ENCODE measurements around the gene UBE4B.
A peak's percentile ranks its signal among the peaks of the same experiment; 100 is the strongest.

The UBE4B gene

DNA sequence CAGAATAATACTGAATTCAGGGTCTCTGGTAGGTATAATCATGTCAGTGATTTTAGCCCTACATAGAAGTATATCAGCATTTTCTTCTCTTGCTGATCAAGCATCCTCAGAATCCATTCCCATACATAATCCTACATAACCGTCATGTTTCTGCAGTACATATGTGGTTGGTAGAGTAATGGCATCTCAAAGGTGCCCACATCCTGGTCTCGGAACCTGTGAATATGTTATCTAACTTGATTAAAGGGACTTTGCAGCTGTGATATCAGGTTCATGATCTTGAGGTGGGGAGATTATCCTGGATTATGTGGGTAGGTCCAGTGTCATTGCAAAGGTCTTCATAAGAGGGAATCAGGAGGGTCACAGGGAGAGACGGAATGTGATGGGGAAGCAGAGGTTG, 108.2 kb downstream of the UBE4B start:
- in situ Hi-C loops (cut with HindIII; ENCODE audit: low sequenced_read_pairs) = no loop called here
- DNase-seq (ENCODE audit: low read depth, low spot score) = no peak
- no peak overlapping the region for H3K4me3 ChIP-seq (ENCODE audit: low read depth, low read length)
- TF ChIP-seq, protein P1, sequence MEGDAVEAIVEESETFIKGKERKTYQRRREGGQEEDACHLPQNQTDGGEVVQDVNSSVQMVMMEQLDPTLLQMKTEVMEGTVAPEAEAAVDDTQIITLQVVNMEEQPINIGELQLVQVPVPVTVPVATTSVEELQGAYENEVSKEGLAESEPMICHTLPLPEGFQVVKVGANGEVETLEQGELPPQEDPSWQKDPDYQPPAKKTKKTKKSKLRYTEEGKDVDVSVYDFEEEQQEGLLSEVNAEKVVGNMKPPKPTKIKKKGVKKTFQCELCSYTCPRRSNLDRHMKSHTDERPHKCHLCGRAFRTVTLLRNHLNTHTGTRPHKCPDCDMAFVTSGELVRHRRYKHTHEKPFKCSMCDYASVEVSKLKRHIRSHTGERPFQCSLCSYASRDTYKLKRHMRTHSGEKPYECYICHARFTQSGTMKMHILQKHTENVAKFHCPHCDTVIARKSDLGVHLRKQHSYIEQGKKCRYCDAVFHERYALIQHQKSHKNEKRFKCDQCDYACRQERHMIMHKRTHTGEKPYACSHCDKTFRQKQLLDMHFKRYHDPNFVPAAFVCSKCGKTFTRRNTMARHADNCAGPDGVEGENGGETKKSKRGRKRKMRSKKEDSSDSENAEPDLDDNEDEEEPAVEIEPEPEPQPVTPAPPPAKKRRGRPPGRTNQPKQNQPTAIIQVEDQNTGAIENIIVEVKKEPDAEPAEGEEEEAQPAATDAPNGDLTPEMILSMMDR (IDR thresholded peaks at IDR 0.05; ENCODE audit: low read depth, low read length) = no peak

DNA sequence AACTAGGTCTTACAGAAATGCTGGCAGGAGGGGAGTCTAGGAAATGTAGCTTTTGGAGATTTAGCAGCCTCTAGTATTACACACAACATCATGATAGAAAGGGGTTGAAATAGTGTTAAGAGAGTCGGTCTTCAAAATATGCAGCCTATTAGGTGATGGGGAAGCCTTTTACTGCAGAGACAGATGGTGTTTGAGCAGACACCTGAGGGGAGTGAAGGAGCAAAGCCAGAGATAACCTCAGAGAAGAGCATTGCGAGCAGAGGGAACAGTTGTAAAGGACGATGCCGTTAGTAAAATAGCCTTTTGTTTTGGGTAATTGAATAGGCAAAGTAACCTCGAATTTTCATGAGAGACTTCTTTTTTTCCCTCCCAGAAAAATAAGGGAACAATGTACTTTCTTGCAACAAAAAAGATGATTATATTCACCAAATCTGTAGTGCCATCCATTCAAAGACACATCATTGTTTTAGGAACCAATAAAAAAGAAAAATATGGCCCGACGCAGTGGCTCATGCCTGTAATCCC, 111.3 kb downstream of the UBE4B start:
- TF ChIP-seq, protein P1 (IDR thresholded peaks at IDR 0.05; ENCODE audit: low read depth, low read length) = no peak
- H3K4me3 ChIP-seq (ENCODE audit: low read depth, low read length) = no peak overlapping the region
- no peak for DNase-seq (ENCODE audit: low read depth, low spot score)
- in situ Hi-C loops (cut with HindIII; ENCODE audit: low sequenced_read_pairs) = no loop called here

- no peak for DNase-seq (ENCODE audit: low read depth, low spot score)
- in situ Hi-C loops (cut with HindIII; ENCODE audit: low sequenced_read_pairs) = no loop called here
- TF ChIP-seq, protein P1 (IDR thresholded peaks at IDR 0.05; ENCODE audit: low read depth, low read length) = no peak
- no peak overlapping the region for H3K4me3 ChIP-seq (ENCODE audit: low read depth, low read length)
Observed at GRCh38 chr1:10146391-10146790, 113.6 kb downstream of the UBE4B start.

GRCh38 chr1:10149231-10149630, 116.5 kb downstream of the UBE4B start:
- in situ Hi-C loops (cut with HindIII; ENCODE audit: low sequenced_read_pairs) = no loop called here
- no peak overlapping the region for H3K4me3 ChIP-seq (ENCODE audit: low read depth, low read length)
- TF ChIP-seq, protein P1 (IDR thresholded peaks at IDR 0.05; ENCODE audit: low read depth, low read length) = no peak
- no peak for DNase-seq (ENCODE audit: low read depth, low spot score)

DNA sequence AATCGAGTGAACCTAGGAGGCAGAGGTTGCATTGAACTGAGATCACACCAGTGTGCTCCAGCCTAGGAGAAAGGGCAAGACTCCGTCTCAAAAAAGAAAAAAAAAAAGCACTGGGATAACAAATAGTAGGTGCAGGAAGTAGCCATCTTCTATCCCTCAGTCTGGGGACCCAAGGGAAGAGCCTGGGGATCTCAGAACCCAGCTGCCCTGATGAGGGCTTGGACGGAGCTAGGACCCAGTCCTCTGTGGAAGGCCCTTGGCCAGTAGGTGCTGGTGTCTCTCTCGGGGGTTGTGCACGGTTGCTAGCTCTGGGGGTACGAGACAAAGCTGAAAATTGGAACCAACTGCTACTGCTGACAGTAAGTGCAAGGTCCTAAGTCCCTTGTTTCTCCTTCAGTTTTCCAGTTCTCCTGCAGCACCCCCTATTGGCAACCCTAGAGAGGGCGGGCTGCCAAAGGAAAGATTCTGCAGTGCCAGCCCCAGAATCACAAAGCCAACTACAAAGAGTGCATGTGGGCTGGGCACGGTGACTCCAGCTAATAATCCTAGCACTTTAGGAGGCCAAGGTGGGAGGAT, 120.0 kb downstream of the UBE4B start:
- TF ChIP-seq, protein P1 (IDR thresholded peaks at IDR 0.05; ENCODE audit: low read depth, low read length) = peak; percentile 89
- no peak overlapping the region for H3K4me3 ChIP-seq (ENCODE audit: low read depth, low read length)
- in situ Hi-C loops (cut with HindIII; ENCODE audit: low sequenced_read_pairs) = no loop called here
- peak; percentile 54 for DNase-seq (ENCODE audit: low read depth, low spot score)

GRCh38 chr1:10155087-10155712, 122.4 kb downstream of the UBE4B start:
- in situ Hi-C loops (cut with HindIII; ENCODE audit: low sequenced_read_pairs) = no loop called here
- DNase-seq (ENCODE audit: low read depth, low spot score) = no peak

More at GRCh38 chr1:10155087-10155712, 122.4 kb downstream of the UBE4B start:
- no peak overlapping the region for H3K4me3 ChIP-seq (ENCODE audit: low read depth, low read length)
- TF ChIP-seq, protein P1 (IDR thresholded peaks at IDR 0.05; ENCODE audit: low read depth, low read length) = no peak

Data from astrocyte of the spinal cord (primary cell).